GM12801 (cell line): ENCODE measurements around the gene CGNL1.

ENCODE experiments used
- TF ChIP-seq, protein P1 (sequence below): IDR thresholded peaks from one replicate; pipeline ENCODE4 v1.5.1; 2011; ENCODE audit warnings: control low read depth; ENCODE audit not compliant: insufficient read length; ENCODE audit errors: extremely low read depth

Gene CGNL1

GRCh38 chr15:57364282-57365007, 11.9 kb upstream of the CGNL1 start:
- TF ChIP-seq, protein P1, sequence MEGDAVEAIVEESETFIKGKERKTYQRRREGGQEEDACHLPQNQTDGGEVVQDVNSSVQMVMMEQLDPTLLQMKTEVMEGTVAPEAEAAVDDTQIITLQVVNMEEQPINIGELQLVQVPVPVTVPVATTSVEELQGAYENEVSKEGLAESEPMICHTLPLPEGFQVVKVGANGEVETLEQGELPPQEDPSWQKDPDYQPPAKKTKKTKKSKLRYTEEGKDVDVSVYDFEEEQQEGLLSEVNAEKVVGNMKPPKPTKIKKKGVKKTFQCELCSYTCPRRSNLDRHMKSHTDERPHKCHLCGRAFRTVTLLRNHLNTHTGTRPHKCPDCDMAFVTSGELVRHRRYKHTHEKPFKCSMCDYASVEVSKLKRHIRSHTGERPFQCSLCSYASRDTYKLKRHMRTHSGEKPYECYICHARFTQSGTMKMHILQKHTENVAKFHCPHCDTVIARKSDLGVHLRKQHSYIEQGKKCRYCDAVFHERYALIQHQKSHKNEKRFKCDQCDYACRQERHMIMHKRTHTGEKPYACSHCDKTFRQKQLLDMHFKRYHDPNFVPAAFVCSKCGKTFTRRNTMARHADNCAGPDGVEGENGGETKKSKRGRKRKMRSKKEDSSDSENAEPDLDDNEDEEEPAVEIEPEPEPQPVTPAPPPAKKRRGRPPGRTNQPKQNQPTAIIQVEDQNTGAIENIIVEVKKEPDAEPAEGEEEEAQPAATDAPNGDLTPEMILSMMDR = no peak

DNA sequence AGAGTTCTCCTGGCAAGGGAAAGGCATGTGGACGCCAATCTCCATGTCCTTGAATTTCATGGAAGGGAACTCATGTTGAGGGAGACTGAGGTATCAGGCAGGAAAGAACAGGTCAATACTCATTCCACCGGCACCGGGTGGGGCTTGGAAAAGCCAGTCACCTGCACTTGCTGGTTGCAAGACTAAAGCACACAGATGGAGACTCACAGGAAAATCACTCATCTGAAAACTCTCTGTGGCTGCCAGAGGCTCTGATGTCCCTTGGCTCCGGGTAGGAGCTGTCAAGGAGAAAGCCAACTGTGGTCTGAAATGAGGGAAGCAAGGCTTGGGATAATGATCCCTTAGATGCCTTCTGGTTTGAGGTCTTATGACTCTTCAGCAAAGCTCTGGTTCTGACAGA, 8.7 kb upstream of the CGNL1 start:
- TF ChIP-seq, protein P1 = no peak

DNA sequence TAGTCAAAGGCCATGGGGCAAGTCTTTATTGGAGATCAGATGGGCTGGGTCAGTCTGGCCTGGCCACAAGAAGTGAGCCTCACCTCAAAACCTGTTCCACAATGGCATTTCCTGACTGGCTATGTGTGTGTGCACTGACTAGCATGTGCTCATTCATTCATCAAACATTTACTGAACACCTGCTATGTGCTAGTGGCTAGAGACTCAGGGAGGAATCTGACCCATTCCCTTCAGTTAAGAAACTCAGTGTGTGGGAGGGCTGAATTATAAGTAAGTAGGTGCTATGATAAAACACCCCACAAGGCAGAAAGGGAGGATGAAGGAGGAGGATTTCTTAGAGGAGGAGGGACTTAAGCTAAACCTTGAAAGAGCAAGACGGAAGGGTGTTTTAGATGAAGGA, 5.4 kb upstream of the CGNL1 start:
- TF ChIP-seq, protein P1 = no peak

GRCh38 chr15:57373251-57373881, 2.9 kb upstream of the CGNL1 start:
- TF ChIP-seq, protein P1 = no peak

DNA sequence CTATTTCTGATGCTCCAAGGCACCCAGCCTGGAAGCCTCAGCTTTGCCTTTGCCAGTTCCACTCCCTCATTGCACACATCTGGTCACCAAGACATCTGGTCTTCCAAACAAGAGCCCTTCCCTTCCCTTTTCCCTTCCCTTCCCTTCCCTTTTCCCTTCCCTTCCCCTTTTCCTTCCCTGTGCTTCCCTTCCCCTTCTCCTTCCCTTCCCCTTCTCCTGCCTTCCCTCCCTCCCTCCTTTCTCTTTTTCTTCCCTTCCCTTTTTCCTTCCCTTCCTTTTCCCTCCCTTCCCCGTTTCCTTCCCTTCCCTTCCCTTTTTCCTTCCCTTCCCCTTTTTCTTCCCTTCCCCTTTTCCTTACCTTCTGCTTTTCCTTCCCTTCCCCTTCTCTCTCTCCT, 2.4 kb upstream of the CGNL1 start:
- TF ChIP-seq, protein P1 = no peak

DNA sequence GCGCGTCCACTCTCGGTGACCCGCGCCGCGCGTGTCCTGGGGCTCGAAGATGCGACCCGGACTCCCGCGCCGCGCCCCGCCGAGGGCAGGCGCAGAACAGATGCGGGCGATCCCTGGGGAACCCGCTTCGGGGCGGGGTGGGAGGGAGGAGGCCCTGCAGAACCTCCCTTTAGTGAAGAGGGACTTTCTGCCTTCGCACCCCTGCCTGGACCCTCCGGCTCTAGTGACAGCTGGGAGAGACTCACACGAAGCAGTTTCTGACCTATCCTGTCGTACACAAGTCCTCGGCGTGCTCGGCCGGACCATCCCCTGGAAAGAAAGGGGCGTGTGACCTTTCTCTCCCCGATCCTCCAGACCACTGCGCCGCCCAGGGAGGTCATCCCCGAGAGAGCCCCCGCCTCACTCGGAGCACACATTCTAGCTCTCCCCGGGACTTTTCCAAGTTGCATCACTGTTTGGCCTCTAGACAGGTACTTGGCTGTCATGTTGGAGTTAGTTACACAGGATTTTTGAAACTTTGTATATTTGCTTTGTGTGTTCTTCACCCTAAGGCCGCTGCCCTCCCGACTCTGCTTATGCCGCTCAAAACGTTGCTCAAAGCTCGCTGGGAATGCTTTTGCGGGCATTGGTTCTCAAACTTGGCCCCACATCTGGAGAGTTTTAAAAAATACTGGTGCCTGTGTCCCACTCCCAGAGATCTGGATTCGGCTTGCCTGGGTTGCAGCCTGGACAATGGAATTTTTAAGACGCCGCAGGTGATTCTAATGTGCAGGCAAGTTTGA, 582 bp downstream of the CGNL1 start:
- TF ChIP-seq, protein P1 = no peak

GRCh38 chr15:57377478-57377847, 1.2 kb downstream of the CGNL1 start:
- TF ChIP-seq, protein P1 = no peak
